NK-92 (cell line): ENCODE results near the gene HSPB9.

Source experiments
- DNase-seq: peaks from one replicate; lab custom pipeline; 2025; ENCODE audit not compliant: unreplicated experiment; lab: John Stamatoyannopoulos, UW

HSPB9 gene

GRCh38 chr17:42098730-42099399 is 23.7 kb upstream of the HSPB9 start:
- DNase-seq, result no peak

- DNase-seq, result no peak
Measured at GRCh38 chr17:42101513-42102292, 20.9 kb upstream of the HSPB9 start.

GRCh38 chr17:42103221-42103954 is 19.2 kb upstream of the HSPB9 start:
- DNase-seq, result no peak

DNA sequence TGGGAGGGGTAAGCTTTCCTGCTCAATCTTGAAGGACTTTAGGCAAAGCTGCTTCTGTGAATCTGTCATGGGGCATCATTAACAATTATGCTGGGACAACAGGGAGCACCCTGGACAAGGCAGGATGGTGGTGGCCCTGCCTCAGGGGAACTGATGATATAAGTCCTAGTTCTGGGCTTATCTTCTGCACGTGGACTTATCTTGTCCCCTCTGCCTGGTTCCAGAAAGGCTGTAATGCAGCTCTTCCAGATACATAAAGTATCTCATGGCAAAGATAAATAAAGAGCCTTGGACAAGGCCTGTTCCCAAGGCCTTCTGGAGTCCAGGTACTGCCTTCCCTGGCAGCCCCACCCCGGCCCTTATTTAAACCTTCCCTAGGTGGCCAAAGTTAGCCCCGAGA is 18.3 kb upstream of the HSPB9 start:
- DNase-seq, result no peak

GRCh38 chr17:42106009-42106408 is 16.6 kb upstream of the HSPB9 start:
- no peak for DNase-seq

DNA sequence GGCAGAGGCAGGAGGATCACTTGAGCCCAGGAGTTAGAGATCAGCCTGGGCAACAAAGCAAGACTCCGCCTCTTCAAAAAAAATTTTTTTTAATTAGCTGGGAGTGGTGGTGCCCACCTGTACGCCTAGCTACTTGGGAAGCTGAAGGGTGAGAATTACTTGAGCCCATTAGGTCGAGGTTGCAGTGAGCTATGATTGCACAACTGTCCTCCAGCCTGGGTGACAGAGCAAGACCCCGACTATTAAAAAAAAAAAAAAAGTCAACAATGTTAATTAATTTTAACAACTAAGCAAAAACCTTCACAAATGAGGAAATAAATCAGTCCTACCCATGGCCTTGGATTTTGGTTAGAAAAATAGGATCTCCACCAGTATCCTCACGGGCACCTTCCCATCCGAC is 15.5 kb upstream of the HSPB9 start:
- DNase-seq, result no peak

GRCh38 chr17:42107597-42108576 is 14.7 kb upstream of the HSPB9 start:
- DNase-seq, result no peak

GRCh38 chr17:42109086-42109485 is 13.5 kb upstream of the HSPB9 start:
- DNase-seq, result no peak

- no peak for DNase-seq
Measured at GRCh38 chr17:42110301-42111264, 12.0 kb upstream of the HSPB9 start.

DNA sequence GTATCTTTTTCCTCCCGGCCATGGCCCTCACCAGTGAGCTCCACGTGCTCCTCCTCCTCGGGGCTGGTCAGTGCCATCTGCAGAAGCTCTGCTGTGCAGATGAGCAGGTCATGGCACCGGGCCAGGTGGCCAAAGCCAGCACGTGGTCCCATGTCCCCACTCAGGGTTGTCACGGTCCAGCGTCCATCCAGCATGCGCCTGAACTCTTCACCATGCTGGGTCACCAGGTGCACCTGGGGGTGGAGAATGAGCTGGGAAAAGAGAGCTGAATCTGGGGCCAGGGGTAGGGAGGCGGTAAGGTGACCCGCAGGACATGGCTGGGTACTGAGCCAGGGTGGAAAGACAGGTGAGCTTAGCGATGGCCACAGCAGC is 11.4 kb upstream of the HSPB9 start:
- no peak for DNase-seq

- no peak for DNase-seq
Measured at GRCh38 chr17:42111871-42112551, 10.6 kb upstream of the HSPB9 start.

DNA sequence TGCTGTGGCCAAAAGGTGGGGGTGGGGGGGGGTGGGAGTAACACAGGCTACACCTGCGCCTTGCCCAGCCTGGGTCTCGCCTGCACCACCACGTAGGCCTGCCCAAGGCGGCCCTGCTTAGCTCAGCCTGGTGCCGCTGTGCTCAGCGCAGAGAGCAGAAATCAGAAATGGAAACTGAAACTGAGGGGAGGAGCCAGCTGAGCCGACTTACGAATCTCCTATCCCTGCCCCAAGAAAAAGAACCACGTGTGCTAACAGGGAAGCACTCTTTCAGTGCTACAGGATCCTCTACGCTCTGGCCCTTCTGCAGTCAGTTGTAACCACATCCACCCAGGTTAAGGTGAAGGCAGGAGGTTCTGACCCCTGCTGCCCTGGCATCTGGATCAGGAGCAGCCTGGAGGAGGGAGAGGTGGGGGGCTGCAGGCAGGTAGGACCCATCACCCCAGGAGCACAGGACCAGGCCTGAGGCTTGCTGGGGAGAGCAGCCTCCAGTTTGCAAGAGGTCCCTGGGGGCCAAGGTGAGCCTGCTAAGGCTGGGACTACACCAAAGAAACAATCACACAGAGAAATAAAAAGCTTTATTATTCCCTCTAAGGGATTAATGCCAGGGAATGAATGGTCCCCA is 9.9 kb upstream of the HSPB9 start, which contains the start of gene DHX58:
Gene DHX58 (minus strand): TSS at position 163 of the 625 bp plus-strand sequence. CDS start 822 bp downstream, outside the sequence.
- no peak for DNase-seq

- DNase-seq, result no peak
Measured at GRCh38 chr17:42113293-42114069, 9.1 kb upstream of the HSPB9 start.

GRCh38 chr17:42114118-42114517 is 8.5 kb upstream of the HSPB9 start:
- DNase-seq, result no peak

GRCh38 chr17:42116705-42117396 is 5.8 kb upstream of the HSPB9 start:
- peak; percentile 18 for DNase-seq

DNA sequence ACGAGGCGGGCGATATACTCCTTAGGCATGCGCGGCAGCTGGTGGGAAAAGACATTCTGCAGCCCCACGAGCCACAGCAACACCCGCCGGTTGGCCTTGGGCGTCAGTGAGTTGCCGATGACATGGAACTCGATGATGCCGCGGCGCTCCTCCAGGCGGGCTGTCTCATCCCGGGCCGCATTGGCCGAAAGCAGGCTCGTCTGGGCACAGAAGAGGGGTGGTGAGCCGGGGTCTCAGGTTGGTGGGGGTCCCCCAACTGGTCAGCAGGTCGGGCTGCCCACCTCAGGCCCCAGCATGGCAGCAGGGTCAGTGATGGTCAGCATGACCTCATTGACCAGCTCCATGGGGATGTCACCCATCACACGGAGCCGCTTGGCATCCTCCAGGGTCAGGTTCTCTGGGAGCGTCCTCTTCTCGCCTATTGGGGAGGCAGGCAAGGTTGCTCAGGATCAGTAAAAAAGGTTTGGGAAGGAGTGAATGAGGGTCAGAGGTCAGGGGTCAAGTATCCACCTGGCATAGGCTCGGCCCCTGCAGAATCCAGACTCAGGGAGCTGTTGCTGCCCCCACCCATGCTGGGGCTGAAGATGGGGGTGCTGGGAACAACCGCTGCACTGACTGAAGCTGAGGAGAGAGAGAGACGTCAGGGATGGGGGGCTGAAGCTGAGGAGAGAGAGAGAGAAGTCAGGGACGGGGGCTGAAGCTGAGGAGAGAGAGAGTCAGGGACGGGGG is 5.0 kb upstream of the HSPB9 start:
- no peak for DNase-seq

- no peak for DNase-seq
Measured at GRCh38 chr17:42118126-42118510, 4.5 kb upstream of the HSPB9 start.
